ENCODE data around the gene PPP1R16B.

The PPP1R16B gene

DNA sequence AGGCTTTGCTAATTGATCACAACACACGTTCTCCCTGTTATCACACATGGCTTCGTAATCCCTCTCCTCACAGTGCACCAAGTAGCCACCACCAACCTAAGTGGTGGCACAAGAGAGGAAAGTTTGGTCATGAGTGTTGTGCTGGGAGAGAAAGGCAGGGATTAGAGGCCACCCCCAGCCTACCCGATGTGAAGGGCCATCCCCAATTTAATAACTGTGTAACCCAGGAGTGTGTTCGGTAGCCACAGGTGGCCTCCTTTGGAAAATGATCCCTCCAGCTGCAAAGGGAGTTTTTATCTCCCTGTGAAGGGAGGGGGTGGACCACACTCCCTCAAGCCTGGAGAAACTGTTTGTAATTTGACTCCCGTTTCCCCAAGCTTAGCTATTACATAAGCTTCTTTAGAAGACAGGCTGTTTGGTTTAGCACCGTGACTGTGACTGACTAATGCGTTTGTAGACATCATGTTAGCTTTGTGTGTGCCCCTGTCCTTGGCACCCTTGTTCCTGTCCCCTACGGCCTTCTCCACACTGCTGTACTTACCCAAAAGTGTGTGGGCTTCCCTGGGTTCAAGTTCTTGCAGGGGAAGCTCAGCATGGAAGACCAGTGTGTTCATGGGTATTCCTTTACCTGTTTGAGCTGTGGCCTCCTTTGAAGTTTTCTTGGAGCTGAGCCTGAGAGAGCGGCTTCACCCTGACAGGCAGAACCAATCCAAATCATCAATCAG, 20.6 kb downstream of the PPP1R16B start:
- H3K27me3 Mint-ChIP-seq, result no peaks in the 10 kb centered on the region
- peaks cover 62% of the 10 kb centered on the region for H3K36me3 Mint-ChIP-seq
- DNase-seq, result no peak
- H3K4me3 Mint-ChIP-seq, result no peak overlapping the region
- CTCF ChIA-PET, result interaction anchor here (0.6 kb wide), 1 partner anchor 120 kb away, joined by 4 read pairs; no protein-coding TSS in a partner anchor
- H3K9me3 Mint-ChIP-seq, result peaks cover 6% of the 10 kb centered on the region
- peaks cover 71% of the 10 kb centered on the region for H3K4me1 Mint-ChIP-seq
- no peak overlapping the region for H3K27ac Mint-ChIP-seq

DNA sequence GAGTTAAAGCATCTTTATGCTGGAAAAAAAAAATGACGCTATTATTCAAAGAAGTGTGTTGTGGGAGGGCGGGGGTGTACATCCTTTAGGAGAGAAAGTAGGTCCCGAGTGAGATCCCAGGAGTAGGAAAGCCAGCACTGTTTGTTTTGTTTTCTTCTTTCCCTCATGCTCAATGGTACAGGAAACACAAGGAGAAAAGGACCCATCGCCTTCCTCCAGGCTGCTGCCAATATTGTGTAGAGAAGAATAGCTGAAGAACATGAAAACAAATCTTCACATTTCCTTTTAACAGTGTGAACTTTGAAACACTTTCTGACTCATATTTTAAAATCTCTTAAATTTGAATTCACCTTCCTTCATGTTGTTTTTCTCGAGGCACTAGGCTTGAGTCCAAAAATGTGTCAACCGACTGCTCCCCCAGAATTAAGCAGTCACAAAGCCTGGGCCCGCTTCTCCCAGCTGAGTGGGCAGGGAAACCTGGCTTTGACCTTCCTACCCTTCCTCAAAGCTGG, 22.3 kb downstream of the PPP1R16B start:
- Mint-ChIP-seq H3K27me3 (no peaks in the 10 kb centered on the region), H3K4me3 (no peak overlapping the region), H3K36me3 (peaks cover 64% of the 10 kb centered on the region), H3K4me1 (peaks cover 72% of the 10 kb centered on the region), H3K27ac (peak overlapping the region; percentile 60), H3K9me3 (no peaks in the 10 kb centered on the region)
- no peak for DNase-seq
- CTCF ChIA-PET, result no interaction called here

DNA sequence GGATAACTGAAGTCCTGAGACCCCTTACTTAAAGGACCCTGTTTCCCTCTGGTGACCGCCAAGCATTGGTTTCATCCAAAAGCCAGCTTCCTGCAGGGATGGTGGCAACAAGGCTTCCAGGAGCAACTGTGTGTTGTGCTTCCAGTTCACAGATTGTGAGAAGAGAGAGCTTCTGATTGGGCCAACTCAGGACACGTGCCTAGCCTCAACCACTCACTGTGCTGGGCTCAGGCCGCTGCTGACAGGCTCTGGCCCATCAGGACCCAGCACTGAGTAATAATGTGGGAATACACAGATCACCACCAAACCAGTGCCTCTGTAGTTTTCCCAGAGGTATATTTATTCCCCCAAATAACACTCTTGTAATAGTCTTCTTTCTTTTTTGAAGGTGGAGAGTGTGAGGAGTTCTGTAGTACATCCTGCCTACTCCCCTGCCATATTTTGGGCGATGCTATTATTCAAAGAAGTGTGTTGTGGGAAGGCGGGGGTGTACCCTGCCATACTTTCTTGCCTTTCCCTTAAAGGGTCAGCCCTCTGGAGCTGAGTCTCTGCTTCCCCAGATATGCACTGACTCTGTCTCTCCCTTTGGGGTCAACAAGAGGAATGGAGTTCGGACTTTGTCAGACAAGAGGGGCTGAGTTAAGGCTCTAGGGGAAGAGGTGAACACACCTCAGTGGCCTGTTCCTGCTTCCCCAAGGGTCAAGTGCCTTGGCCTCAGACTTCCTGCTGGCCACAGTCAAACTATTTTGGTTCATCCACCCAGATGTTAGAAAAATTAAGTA, 23.2 kb downstream of the PPP1R16B start:
- Mint-ChIP-seq H3K4me1 (peaks cover 78% of the 10 kb centered on the region), H3K9me3 (peaks cover 1% of the 10 kb centered on the region), H3K4me3 (no peak overlapping the region), H3K27ac (peak overlapping the region; percentile 42), H3K27me3 (no peaks in the 10 kb centered on the region), H3K36me3 (peaks cover 67% of the 10 kb centered on the region)
- CTCF ChIA-PET, result no interaction called here
- no peak for DNase-seq

DNA sequence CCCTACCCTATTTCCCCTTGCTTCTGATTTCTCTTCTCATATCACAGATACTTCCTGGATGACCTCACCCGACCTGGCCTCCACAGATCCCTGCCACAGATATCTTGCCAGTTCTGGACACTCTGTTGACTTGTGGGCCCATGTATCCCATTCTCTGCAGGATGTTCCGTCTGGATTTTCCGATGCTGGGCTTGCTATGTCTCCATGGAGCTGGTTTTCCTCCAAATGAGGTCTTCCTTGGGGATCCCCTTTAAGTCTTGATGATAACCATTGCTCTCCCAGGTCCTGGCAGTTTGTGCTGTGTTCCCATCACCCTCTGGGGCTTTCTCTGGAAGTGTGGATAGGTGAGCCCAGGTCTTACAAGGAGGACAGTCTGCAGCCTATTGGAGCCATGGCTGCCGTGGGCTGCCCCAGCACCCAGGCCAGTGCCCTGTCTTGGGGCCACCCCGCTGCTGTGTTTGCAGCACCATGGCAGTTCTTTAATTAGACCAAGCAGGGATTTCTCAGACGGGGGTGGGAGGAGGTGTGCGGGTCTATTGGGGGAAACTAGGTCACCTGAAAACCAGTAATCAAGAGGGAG, 23.9 kb downstream of the PPP1R16B start:
- Mint-ChIP-seq H3K4me1 (peaks cover 82% of the 10 kb centered on the region), H3K27ac (peak overlapping the region; percentile 42), H3K4me3 (no peak overlapping the region), H3K27me3 (no peaks in the 10 kb centered on the region), H3K36me3 (peaks cover 65% of the 10 kb centered on the region), H3K9me3 (peaks cover 1% of the 10 kb centered on the region)
- no peak for DNase-seq
- CTCF ChIA-PET, result no interaction called here

DNA sequence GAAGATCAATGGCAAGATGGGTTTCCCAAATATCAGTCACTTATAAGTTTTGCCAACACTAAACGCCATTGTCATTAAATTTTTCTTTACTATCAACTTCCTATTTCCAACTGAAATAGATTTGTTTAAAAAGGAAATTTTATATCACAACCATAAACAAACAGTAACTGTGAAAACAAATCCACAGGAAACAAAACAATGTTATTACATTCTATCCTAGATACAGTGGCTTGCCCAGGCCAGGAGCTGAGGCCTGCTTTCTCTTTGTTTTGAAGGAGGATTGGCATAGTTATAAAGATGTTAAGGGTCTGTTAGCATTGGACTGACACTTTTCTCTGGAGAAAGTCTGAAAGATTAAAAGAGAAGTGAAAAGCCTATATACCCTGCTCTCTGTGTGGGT, 24.9 kb downstream of the PPP1R16B start:
- DNase-seq, result no peak
- Mint-ChIP-seq H3K9me3 (peaks cover 1% of the 10 kb centered on the region), H3K4me3 (no peak overlapping the region), H3K27ac (no peak overlapping the region), H3K36me3 (peaks cover 65% of the 10 kb centered on the region), H3K27me3 (no peaks in the 10 kb centered on the region), H3K4me1 (peaks cover 81% of the 10 kb centered on the region)
- CTCF ChIA-PET, result no interaction called here

DNA sequence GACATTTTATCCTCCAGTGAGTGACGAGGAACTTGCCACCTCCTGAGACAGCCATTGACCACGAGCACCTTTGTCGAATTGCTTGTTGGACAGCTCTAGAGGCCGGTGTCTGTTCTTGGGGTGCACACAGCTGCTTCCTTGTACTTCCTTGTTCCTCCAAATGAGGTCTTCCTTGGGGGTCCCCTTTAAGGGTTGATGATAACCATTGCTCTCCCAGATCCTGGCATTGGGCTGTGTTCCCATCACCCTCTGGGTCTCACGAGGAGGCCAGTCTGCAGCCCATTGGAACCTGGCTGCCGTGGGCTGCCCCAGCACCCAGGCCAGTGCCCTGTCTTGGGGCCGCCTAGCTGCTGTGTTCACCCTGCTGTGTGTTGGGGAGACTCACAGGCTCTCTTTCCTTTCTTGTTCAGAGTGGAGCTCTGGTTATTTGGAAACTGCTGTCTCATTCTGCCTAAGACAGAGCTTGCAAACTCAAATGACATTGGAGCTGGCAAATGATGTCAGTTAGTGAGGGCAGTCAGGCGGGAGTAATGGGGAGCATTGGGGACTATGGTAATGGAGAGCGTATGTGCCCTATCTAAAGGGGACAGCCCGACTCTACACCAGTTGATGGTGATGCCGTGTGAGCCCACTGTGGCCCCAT, 25.7 kb downstream of the PPP1R16B start:
- CTCF ChIA-PET, result interaction anchor here (0.9 kb wide), 1 partner anchor 14 kb away, joined by 3 read pairs; no protein-coding TSS in a partner anchor

DNA sequence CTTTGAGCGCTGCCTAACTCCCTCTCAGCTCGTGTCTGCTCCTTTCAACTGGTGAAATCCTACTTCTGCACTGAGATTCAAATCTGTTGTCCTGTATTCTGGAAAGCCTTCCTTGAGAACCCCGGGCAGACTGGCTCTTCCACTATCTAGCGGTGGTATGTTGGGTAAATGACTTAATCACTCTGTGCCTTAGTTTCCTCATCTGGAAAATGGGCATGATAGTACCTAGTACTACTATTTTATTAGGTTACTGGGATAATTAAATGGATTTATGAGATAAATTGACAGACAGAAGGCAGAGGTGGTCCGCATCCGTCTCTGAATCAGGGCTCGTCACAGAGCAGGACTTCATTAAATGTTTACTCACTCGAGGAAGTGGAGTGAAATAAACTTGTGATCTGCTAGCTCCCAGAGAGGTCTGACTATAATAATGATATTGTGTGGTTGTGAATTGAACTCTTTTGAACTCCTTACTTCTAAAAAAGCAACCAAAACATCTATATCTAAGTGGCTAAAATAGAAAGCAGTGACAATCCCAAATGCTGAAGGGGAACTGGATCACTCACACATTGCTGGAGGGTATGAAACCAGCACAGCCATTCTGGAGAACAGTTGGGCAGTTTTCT, 26.6 kb downstream of the PPP1R16B start:
- CTCF ChIA-PET, result no interaction called here
- H3K36me3 Mint-ChIP-seq, result peaks cover 68% of the 10 kb centered on the region
- peaks cover 1% of the 10 kb centered on the region for H3K9me3 Mint-ChIP-seq
- H3K4me3 Mint-ChIP-seq, result no peak overlapping the region
- peaks cover 68% of the 10 kb centered on the region for H3K4me1 Mint-ChIP-seq
- DNase-seq, result no peak
- H3K27me3 Mint-ChIP-seq, result no peaks in the 10 kb centered on the region
- no peak overlapping the region for H3K27ac Mint-ChIP-seq

More for the DNA sequence above, 25.7 kb downstream of the PPP1R16B start:
- Mint-ChIP-seq H3K4me1 (peaks cover 76% of the 10 kb centered on the region), H3K36me3 (peaks cover 67% of the 10 kb centered on the region), H3K4me3 (no peak overlapping the region), H3K27me3 (no peaks in the 10 kb centered on the region), H3K27ac (no peak overlapping the region), H3K9me3 (peaks cover 1% of the 10 kb centered on the region)
- DNase-seq, result no peak

DNA sequence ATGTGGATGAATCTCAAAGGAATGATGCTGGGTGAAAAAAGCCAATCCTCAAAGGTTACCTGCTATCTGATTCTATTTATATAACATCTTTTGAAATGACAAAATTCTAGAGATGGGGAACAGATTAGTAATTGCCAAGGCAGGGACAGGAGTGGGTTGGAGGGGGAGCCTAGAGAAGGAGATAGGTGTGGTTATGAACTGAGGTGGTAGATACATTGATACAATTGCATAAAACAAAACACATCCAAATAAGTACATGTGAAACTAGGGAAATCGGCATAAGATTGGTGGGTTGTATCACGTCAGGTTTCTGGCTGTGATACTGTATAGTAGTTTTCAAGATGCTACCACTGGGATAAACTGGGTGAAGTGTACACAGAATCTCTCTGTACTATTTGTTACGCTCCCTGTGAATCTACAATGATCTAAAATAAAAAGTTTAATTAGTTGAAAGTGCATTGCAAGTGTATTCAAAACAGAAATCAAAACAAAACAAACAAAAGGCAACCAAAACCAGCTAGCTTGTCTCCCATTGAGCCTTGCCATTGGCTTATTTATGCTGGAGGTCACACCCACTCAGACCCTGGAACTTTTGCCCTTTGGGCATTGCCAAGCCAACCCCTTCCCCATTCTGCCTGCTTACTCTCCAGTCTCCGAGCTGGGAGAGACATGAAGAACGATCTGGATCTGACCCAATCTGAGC, 27.8 kb downstream of the PPP1R16B start:
- Mint-ChIP-seq H3K27me3 (no peaks in the 10 kb centered on the region), H3K9me3 (peaks cover 1% of the 10 kb centered on the region), H3K36me3 (peaks cover 61% of the 10 kb centered on the region), H3K4me1 (peaks cover 57% of the 10 kb centered on the region), H3K4me3 (no peak overlapping the region), H3K27ac (peak overlapping the region; percentile 75)
- DNase-seq, result no peak
- CTCF ChIA-PET, result interaction anchor here (0.6 to 1.9 kb wide), 3 partner anchors 43 to 60 kb away, joined by 3 to 7 read pairs (median 4); no protein-coding TSS in a partner anchor

DNA sequence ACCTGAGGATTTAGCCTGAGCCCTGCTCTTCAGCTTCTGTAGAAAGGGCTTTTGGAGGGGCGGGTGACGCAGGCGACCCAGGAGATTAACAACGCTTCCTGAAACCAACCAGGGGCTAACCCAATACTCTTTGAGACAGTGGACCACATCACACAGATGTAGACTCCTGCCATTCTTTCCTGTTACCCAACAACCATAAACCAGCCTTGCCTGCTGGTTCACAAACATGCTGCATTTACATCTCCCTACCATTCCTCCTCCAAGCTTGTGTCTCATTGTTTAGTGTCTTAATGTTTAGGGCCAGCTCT, 28.3 kb downstream of the PPP1R16B start:
- Mint-ChIP-seq H3K36me3 (peaks cover 60% of the 10 kb centered on the region), H3K4me1 (peaks cover 52% of the 10 kb centered on the region), H3K27me3 (no peaks in the 10 kb centered on the region), H3K4me3 (no peak overlapping the region), H3K27ac (peak overlapping the region; percentile 75), H3K9me3 (peaks cover 1% of the 10 kb centered on the region)
- DNase-seq, result peak; percentile 41
- CTCF ChIA-PET, result interaction anchor here (0.6 to 1.9 kb wide), 5 partner anchors 24 to 59 kb away, joined by 3 to 7 read pairs (median 3); no protein-coding TSS in a partner anchor

DNA sequence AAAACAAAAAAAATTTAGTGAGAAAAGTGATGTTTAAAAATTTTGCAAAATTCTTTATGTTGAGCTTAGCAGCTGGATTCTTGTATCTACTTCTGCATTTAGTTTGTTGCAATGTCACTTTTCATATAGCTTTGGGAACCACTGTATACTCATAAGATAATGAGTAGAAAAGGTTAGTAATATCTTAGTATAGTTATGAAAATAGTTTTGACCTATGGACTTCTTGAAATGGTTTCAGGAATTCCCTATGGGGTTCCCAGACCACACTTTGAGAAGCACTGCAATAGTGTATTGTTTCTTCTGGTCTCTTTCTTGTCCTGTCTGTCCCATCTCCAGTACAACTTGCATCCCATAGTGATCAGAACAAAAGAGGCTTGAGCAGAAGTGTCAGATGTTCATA, 29.4 kb downstream of the PPP1R16B start:
- H3K4me3 Mint-ChIP-seq, result no peak overlapping the region
- CTCF ChIA-PET, result interaction anchor here (1.0 to 1.9 kb wide), 3 partner anchors 23 to 58 kb away, joined by 3 to 7 read pairs (median 4); no protein-coding TSS in a partner anchor
- DNase-seq, result no peak
- no peaks in the 10 kb centered on the region for H3K27me3 Mint-ChIP-seq
- peaks cover 58% of the 10 kb centered on the region for H3K36me3 Mint-ChIP-seq
- H3K4me1 Mint-ChIP-seq, result peaks cover 52% of the 10 kb centered on the region
- H3K27ac Mint-ChIP-seq, result no peak overlapping the region
- H3K9me3 Mint-ChIP-seq, result peaks cover 1% of the 10 kb centered on the region

DNA sequence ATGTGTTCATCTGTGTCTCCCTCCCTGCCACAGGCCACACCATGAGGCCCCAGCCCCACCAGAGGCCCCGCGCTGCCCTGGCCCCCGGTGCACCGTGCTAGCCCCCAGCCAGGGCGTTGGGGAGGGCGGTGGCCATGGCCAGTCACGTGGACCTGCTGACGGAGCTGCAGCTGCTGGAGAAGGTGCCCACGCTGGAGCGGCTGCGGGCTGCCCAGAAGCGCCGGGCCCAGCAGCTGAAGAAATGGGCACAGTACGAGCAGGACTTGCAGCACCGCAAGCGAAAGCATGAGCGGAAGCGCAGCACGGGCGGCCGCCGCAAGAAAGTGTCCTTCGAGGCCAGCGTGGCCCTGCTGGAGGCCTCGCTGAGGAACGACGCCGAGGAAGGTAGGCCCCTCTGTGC, 30.3 kb downstream of the PPP1R16B start:
- Mint-ChIP-seq H3K4me3 (no peak overlapping the region), H3K27ac (no peak overlapping the region), H3K27me3 (no peaks in the 10 kb centered on the region), H3K36me3 (peaks cover 57% of the 10 kb centered on the region), H3K9me3 (peaks cover 1% of the 10 kb centered on the region), H3K4me1 (peaks cover 51% of the 10 kb centered on the region)
- DNase-seq, result no peak
- CTCF ChIA-PET, result no interaction called here

DNA sequence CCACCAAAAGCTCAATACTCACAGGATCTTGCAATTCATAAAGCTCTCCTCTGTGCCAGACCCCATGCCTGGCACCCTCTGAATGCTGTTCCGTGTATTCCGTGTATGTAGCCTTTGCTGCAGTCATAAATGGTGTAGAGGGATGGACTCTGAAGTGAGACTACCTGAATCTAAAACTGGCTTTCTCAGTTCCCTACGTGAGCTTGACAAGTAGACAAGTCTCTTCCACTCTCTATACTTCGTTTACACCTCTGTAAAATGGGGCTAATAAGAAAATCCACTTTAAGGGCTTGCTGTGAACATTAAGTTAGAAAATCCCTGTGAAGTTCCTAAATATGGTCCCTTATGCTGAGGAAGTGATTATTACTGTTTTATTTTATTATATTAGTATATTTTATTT, 31.5 kb downstream of the PPP1R16B start:
- DNase-seq, result no peak
- Mint-ChIP-seq H3K9me3 (peaks cover 1% of the 10 kb centered on the region), H3K27me3 (no peaks in the 10 kb centered on the region), H3K36me3 (peaks cover 51% of the 10 kb centered on the region), H3K4me1 (peaks cover 51% of the 10 kb centered on the region), H3K4me3 (no peak overlapping the region), H3K27ac (no peak overlapping the region)
- CTCF ChIA-PET, result interaction anchor here (0.5 kb wide), 1 partner anchor 1667 kb away, joined by 3 read pairs; no protein-coding TSS in a partner anchor

DNA sequence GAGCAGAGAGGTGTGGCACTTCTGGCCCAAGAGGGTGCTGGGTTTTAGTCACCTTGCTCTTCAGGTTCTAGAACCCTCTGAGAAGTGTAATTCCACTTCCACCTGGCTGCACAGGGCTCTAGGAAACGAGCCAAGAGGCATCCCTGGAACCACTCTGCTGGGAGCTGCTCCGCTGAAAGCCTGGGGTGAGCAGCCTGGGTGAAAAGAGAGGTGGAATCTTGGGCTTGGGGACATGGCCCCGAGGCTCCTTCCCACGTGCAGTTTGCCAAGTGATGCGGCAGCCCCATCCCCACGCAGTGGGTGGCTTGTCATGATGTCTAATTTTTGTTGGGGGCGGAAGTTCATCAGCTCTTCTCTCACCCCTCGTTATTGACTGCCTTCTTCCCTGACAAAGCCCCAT, 32.8 kb downstream of the PPP1R16B start:
- Mint-ChIP-seq H3K27me3 (no peaks in the 10 kb centered on the region), H3K36me3 (peaks cover 49% of the 10 kb centered on the region), H3K27ac (peak overlapping the region; percentile 62), H3K9me3 (no peaks in the 10 kb centered on the region), H3K4me1 (peaks cover 54% of the 10 kb centered on the region), H3K4me3 (no peak overlapping the region)
- DNase-seq, result no peak
- CTCF ChIA-PET, result interaction anchor here (1.0 kb wide), 1 partner anchor 55 kb away, joined by 5 read pairs; no protein-coding TSS in a partner anchor
